Heart right ventricle (tissue), 16 donors: ENCODE data around the gene APMAP. TPM values are rescaled to one million over a fixed set of nuclear protein-coding genes. Genes with fewer than 3 reads are reported as not detected.

Experiments
- ATAC-seq, 8 donors: fragments of 200-7000 bp; cut with Tn5 transposase; one replicate each; pipeline ENCODE4 v1.9.1; 2020; ENCODE audit warnings: mild to moderate bottlenecking in 8 of 8, moderate library complexity in 8 of 8, moderate number of reproducible peaks in 1 of 8
- DNase-seq, 2 donors: peaks; one replicate each; pipeline ENCODE4 v3.0.0-alpha.2; 2020
- H3K27ac ChIP-seq, 10 donors: fragments of 200-600 bp; sonication (generic) in 2 of 10; one replicate each; pipeline versions ENCODE4 v1.5.0 to v1.8.0; 2020 to 2022; ENCODE audit warnings: mild to moderate bottlenecking in 3 of 10
- H3K27me3 ChIP-seq, 7 donors: fragments of 200-600 bp; one replicate each; pipeline ENCODE4 v1.8.0; 2021 to 2022; ENCODE audit warnings: mild to moderate bottlenecking in 2 of 7
- H3K36me3 ChIP-seq, 9 donors: fragments of 200-600 bp; sonication (generic) in 1 of 9; one replicate each; pipeline versions ENCODE4 v1.5.0 to v1.8.0; 2020 to 2022; ENCODE audit warnings: mild to moderate bottlenecking in 2 of 9
- H3K4me1 ChIP-seq, 9 donors: fragments of 200-600 bp; sonication (generic) in 1 of 9; one replicate each; pipeline versions ENCODE4 v1.5.0 to v1.8.0; 2020 to 2022; ENCODE audit warnings: mild to moderate bottlenecking in 4 of 9
- H3K4me3 ChIP-seq, 10 donors: fragments of 200-600 bp; sonication (generic) in 2 of 10; one replicate each; pipeline versions ENCODE4 v1.5.0 to v1.8.0; 2020 to 2022; ENCODE audit warnings: mild to moderate bottlenecking in 7 of 10, moderate library complexity in 2 of 10
- H3K9me3 ChIP-seq, 11 donors: fragments of 200-600 bp in 10 of 11; sonication (generic) in 2 of 11; one replicate each; pipeline versions ENCODE4 v1.5.0 to v1.8.0; 2013 to 2022; ENCODE audit warnings: mild to moderate bottlenecking in 2 of 11, control low read depth in 1 of 11, moderate library complexity in 1 of 11
- WGBS, 2 donors: extraction: QIAGEN DNeasy Blood & Tissue Kit; methylation state at CpG; one replicate each; pipeline ENCODE4 v1.1.7; 2013; ENCODE audit warnings: inconsistent platforms in 1 of 2; 5-methylcytosine and 5-hydroxymethylcytosine counted together
- intact Hi-C, 10 donors: fragments of 100-400 bp; cut with DNase I; formaldehyde crosslinking; loops; one replicate each; pipeline versions ENCODE4 v1.11.1 to v1.14.2; 2022
- polyA plus RNA-seq, 2 donors: library from polyadenylated mRNA; stranded (reverse); fragments of 200-250 nt; gene quantifications; one replicate each; pipeline ENCODE4 v1.2.3, GENCODE V29; 2013
- total RNA-seq, 10 donors: library from RNA; stranded (reverse); fragmentation: NEBNext Ultra II Directional in 3 of 10; extraction: Animal tissue kit (Norgen Biotek cat#: 25700) in 3 of 10; gene quantifications; one replicate each; pipeline versions ENCODE4 v1.2.1 to v1.2.4, GENCODE V29; 2021 to 2023
- TF ChIP-seq, protein P1 (sequence below), 9 donors: fragments of 200-600 bp; sonication (generic) in 2 of 9; IDR thresholded peaks; one replicate each; pipeline versions ENCODE4 v1.5.0 to v1.8.0; 2021 to 2022; ENCODE audit warnings: antibody characterized with exemption in 9 of 9, mild to moderate bottlenecking in 5 of 9, moderate library complexity in 1 of 9
- donor health status: Arrhythmogenic right ventricular cardiomyopathy.
- donor health status: ischemic (EF 13 %, LVEDD 7.1; RV severe dilation, severe dysfunction).
- donor health status: healthy with polysubstance abuse.
- donor health status: DM: no; HTN: yes; CAD: no.
- donor health status: DM: no; HTN: no; CAD: no.
- donor health status: ischemic (EF 25% LVEDD 6.9; RV normal size, moderate dysfunction).
- donor health status: ischemic (EF 25% LVEDD 5.7; RV mildly dilated, moderate dysfunction).
- donor health status: healthy.
- donor health status: DM: yes; HTN: yes; CAD: no.
- donor health status: Ischemic cardiomyopathy.
- donor health status: ischemic (EF 35%, LVEDD 5.7; RV mildly dilated, moderate dysfunction).
- donor health status: nonischemic (EF 11% LVEDD 7.7; RV severe dilation, severe dysfunction).
- donor health status: DM: yes; HTN: yes; CAD: no.
- donor health status: PGD.
- donor health status: ischemic (EF 29% LVEDD 5.4; RV normal size, mild dysfunction).
- donor health status: nonischemic (EF 23%, LVEDD 6.1; RV moderate dilation, normal function).

APMAP gene
- total and polyA plus RNA-seq, 12 donors: 15.3 to 48.5 (median 33.1) TPM

DNA sequence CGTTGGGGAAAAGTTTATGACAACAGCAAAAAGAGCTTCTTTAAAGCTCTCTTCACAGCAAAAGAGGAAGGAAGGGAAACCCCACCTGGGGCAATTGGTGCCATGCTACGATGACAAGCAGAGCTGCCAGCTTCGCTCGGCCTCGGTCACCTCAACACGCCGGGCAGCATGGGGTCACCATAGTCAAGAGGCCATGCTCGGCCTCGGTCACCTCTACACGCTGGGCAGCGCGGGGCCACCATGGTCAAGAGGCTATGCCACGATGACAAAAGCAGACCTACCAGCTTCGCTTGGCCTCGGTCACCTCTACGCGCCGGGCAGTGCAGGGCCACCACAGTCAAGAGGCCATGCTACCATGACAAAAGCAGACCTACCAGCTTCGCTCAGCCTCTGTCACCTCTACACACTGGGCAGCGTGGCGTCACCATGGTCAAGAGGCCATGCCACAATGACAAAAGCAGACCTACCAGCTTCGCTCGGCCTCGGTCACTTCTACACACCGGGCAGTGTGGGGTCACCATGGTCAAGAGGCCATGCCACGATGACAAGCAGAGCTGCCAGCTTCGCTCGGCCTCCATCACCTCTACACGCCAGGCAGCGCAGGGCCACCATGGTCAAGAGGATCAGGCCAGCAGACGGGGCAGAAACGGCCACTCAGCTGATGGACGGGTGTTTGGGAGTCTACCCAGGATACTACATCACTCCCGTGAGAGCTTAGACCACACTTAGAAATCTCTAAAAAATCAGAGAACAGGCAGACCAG, 12.1 kb downstream of the APMAP start:
- H3K4me1 ChIP-seq: peaks cover 0 to 58% (median 8%) of the 10 kb centered on the region in 9 donors
- H3K4me3 ChIP-seq: no peak overlapping the region
- peak overlapping the region in 1 of 10 donors; percentile 80 for H3K27ac ChIP-seq
- intact Hi-C loops: no loop called here
- DNase-seq (no peak), ATAC-seq (peak in 3 of 8 donors; percentile 9 to 42 (median 14))
- no peaks in the 10 kb centered on the region for H3K27me3 ChIP-seq
- peaks cover 0 to 76% (median 10%) of the 10 kb centered on the region in 9 donors for H3K36me3 ChIP-seq
- TF ChIP-seq, protein P1, sequence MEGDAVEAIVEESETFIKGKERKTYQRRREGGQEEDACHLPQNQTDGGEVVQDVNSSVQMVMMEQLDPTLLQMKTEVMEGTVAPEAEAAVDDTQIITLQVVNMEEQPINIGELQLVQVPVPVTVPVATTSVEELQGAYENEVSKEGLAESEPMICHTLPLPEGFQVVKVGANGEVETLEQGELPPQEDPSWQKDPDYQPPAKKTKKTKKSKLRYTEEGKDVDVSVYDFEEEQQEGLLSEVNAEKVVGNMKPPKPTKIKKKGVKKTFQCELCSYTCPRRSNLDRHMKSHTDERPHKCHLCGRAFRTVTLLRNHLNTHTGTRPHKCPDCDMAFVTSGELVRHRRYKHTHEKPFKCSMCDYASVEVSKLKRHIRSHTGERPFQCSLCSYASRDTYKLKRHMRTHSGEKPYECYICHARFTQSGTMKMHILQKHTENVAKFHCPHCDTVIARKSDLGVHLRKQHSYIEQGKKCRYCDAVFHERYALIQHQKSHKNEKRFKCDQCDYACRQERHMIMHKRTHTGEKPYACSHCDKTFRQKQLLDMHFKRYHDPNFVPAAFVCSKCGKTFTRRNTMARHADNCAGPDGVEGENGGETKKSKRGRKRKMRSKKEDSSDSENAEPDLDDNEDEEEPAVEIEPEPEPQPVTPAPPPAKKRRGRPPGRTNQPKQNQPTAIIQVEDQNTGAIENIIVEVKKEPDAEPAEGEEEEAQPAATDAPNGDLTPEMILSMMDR (IDR thresholded peaks at IDR 0.05): no peak
- 96 to 97% methylated on average over 34 of the region's 34 CpGs for WGBS, 2 donors
- H3K9me3 ChIP-seq: peaks cover 0 to 13% (median 0%) of the 10 kb centered on the region in 11 donors

GRCh38 chr20:24979036-24979960, 13.3 kb downstream of the APMAP start:
- Histone ChIP-seq H3K4me3 (no peak overlapping the region), H3K27me3 (no peaks in the 10 kb centered on the region), H3K4me1 (peaks cover 0 to 48% (median 3%) of the 10 kb centered on the region in 9 donors), H3K27ac (peak overlapping the region in 1 of 10 donors; percentile 80), H3K9me3 (peaks cover 0 to 20% (median 0%) of the 10 kb centered on the region in 11 donors), H3K36me3 (peaks cover 0 to 80% (median 10%) of the 10 kb centered on the region in 9 donors)
- DNase-seq (no peak), ATAC-seq (peak in 1 of 8 donors; percentile 8)
- intact Hi-C loops: no loop called here
- TF ChIP-seq, protein P1 (IDR thresholded peaks at IDR 0.05): no peak
- WGBS, 2 donors: 96 to 98% methylated on average over 15 of the region's 15 CpGs

GRCh38 chr20:24978513-24978912, 14.0 kb downstream of the APMAP start:
- no peak for DNase-seq
- intact Hi-C loops: no loop called here
- TF ChIP-seq, protein P1 (IDR thresholded peaks at IDR 0.05): no peak
- ATAC-seq: peak in 3 of 8 donors; percentile 16 to 50 (median 47)
- H3K4me1 ChIP-seq: peaks cover 0 to 46% (median 0%) of the 10 kb centered on the region in 9 donors
- no peak overlapping the region for H3K27ac ChIP-seq
- peaks cover 0 to 20% (median 0%) of the 10 kb centered on the region in 11 donors for H3K9me3 ChIP-seq
- H3K36me3 ChIP-seq: peaks cover 0 to 82% (median 10%) of the 10 kb centered on the region in 9 donors
- H3K27me3 ChIP-seq: no peaks in the 10 kb centered on the region
- 82 to 85% methylated on average over 8 of the region's 8 CpGs for WGBS, 2 donors
- no peak overlapping the region for H3K4me3 ChIP-seq

DNA sequence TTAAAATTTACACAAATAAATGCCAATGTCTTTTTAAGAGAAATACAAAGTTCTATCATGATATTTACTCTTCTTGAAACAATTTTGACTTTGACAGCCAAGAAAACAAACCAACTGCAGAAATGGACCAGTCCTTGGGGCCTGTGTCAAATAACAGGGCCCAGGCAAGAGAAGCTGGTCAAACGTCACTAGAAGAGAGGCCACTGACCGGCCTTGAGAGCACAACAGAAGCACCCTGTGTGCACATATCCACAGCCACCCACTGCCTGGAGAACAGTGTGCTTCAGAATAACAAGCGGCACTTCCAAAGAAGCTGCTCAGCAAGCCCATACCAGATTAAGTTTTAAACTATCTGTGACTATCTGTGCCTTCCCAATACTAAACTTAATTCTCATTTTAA, 14.8 kb downstream of the APMAP start:
- no peak for DNase-seq
- Histone ChIP-seq H3K27ac (no peak overlapping the region), H3K9me3 (peaks cover 0 to 20% (median 0%) of the 10 kb centered on the region in 11 donors), H3K4me1 (peaks cover 0 to 39% (median 0%) of the 10 kb centered on the region in 9 donors), H3K36me3 (peaks cover 0 to 82% (median 10%) of the 10 kb centered on the region in 9 donors), H3K4me3 (no peak overlapping the region), H3K27me3 (no peaks in the 10 kb centered on the region)
- intact Hi-C loops: no loop called here
- ATAC-seq: no peak
- 89 to 95% methylated on average over 3 of the region's 3 CpGs for WGBS, 2 donors
- TF ChIP-seq, protein P1 (IDR thresholded peaks at IDR 0.05): no peak
